Choroid plexus epithelial cell (primary cell): ENCODE data around the gene NDRG2.
"Not testable (repeated sequence)": the region's sequence is repeated elsewhere in the genome, so short reads cannot be mapped to it uniquely, and the experiment has no call there.

Experiments
- DNase-seq: peaks from one replicate; pipeline ENCODE4 v3.0.0-alpha.2; 2010; ENCODE audit warnings: low read depth
- H3K4me3 ChIP-seq: 2 replicates; pipeline ENCODE4 v1.5.1; 2011; ENCODE audit warnings: low read depth, mild to moderate bottlenecking, control low read depth, low read length, moderate library complexity
- CTCF ChIP-seq: conservative IDR thresholded peaks from 2 replicates; pipeline ENCODE4 v1.5.1; 2011; ENCODE audit warnings: low read depth, mild to moderate bottlenecking, control low read depth, inconsistent platforms, low read length, moderate library complexity

The NDRG2 gene

GRCh38 chr14:21017528-21018245, 7.2 kb downstream of the NDRG2 start:
- DNase-seq, result no peak
- no peak for TF ChIP-seq CTCF
- H3K4me3 ChIP-seq, result no peak overlapping the region

DNA sequence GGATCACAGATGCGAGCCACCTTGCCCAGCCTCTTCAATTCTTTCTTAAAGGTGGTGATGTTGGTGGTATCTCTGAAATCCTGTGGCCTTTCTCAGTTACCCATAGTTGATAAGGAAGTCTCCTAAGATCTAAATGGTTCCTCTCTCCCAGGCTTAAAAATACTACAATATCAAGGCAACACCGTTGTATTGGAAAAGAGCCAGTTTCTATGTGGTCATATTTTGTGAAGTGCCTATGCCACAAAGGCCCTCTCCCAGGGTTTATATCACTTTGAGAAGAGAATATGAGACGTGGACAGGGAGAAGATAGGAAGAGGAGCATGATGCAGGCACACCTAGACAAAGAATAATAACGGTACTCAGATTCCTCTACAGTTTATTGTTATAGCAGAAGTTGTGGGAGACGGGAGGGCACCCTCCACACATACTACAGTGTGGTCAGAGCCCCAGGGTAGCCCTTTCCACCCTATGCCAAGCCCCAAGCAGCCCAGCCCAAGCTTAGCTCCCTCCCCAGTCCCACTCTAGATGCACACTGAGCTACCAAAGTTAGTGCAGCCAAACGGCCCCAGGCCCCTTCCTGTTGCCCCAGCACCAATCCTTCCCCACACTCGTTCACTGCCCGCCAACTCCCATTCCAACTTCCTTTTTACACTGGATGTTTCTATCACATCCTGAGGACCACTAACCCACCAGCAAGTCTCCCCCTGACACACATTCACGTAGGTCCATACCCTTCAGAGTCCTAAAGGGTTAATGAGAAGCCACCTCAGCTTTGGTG, 8.3 kb downstream of the NDRG2 start:
- TF ChIP-seq CTCF, result no peak
- H3K4me3 ChIP-seq, result no peak overlapping the region
- DNase-seq, result no peak

DNA sequence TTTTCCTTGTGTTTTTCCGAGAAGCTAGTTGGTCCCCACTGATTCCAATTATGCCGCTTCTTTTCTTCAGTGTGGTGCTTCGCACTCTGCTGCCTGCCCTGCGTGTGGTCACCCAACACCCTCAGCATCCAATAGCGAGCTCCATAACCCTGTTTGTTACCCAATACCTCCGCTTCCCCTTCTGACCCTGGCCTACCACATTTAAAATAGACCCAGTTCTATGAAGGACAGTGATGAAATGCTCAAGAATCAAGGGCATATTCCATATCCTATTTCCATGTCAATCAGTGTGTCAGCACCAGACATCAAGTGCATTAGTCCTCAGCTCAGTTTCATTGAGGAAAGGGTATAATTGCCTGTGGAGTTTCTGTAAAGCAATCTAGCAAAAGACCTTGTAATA, 9.5 kb downstream of the NDRG2 start:
- no peak for TF ChIP-seq CTCF
- no peak for DNase-seq
- H3K4me3 ChIP-seq, result no peak overlapping the region

GRCh38 chr14:21014761-21015190, 10.1 kb downstream of the NDRG2 start:
- peak; percentile 96 for TF ChIP-seq CTCF
- no peak overlapping the region for H3K4me3 ChIP-seq
- DNase-seq, result peak; percentile 93

DNA sequence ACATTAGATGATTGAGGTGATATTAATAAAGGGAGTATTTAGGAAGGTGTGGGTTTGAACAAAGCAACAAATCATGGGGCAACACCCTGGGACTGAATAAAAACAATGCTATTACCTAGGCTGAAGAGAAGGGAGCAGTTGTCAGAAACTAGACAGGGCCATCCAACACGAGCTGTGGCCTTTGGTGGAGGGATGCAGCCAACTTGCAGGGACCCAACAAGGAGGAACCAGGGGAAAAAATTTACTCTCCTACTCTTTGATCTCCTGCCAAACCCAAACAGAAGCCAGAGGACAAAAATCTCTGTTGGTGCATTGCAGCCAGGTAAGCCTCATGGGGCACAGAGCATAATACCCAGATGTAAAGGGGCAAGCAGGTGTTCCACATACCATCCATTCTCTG, 13.7 kb downstream of the NDRG2 start:
- TF ChIP-seq CTCF, result no peak
- no peak for DNase-seq
- H3K4me3 ChIP-seq, result no peak overlapping the region

GRCh38 chr14:21009721-21010120, 15.1 kb downstream of the NDRG2 start:
- DNase-seq, H3K4me3 ChIP-seq: not testable (repeated sequence)

GRCh38 chr14:21003788-21004346, 21.0 kb downstream of the NDRG2 start:
- DNase-seq, result no peak
- no peak overlapping the region for H3K4me3 ChIP-seq
- TF ChIP-seq CTCF, result no peak
